ENCODE measurements around the gene NOL9.

The NOL9 gene

DNA sequence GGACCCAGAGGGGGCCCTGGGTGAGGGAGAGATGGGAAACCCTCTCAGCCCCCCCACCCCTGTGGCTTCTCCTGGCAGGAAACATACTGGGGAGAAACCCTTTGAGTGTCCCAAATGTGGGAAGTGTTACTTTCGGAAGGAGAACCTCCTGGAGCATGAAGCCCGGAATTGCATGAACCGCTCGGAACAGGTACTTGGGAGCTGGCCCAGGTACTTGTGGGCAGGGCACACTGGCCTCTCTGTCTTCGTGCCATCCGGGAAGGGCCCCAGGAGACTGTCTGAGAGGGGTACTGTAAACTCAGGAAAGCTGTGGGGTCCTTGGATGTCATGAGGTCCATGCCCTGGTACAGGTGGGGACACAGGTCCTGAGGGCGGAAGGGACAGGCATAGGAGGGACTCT lies 31.5 kb upstream of the NOL9 start:
- DNase-seq (ENCODE audit: low read depth, low spot score) = no peak
- no peak overlapping the region for H3K27ac ChIP-seq
- no peak for TF ChIP-seq EZH2 (IDR thresholded peaks at IDR 0.05)
- TF ChIP-seq FOXP2 (optimal IDR thresholded peaks at IDR 0.05; ENCODE audit: control extremely low read depth, extremely low read length, insufficient read depth) = no peak
- no peaks in the 10 kb centered on the region for H3K9me3 ChIP-seq (ENCODE audit: low read depth, low read length)
- no peak overlapping the region for H3K4me3 ChIP-seq
- no peak overlapping the region for H3K9ac ChIP-seq (ENCODE audit: insufficient read length)
- H3K36me3 ChIP-seq (ENCODE audit: insufficient read depth, low read length) = peaks cover 4% of the 10 kb centered on the region

- Histone ChIP-seq H3K9ac (ENCODE audit: insufficient read length) (no peak overlapping the region), H3K36me3 (ENCODE audit: insufficient read depth, low read length) (peaks cover 4% of the 10 kb centered on the region), H3K4me3 (no peak overlapping the region), H3K9me3 (ENCODE audit: low read depth, low read length) (no peaks in the 10 kb centered on the region), H3K27ac (no peak overlapping the region)
- DNase-seq (ENCODE audit: low read depth, low spot score) = no peak
- TF ChIP-seq EZH2 (IDR thresholded peaks at IDR 0.05) (no peak), POLR2AphosphoS5 (IDR thresholded peaks at IDR 0.05; ENCODE audit: borderline replicate concordance, low read depth, low read length) (no peak), FOXP2 (optimal IDR thresholded peaks at IDR 0.05; ENCODE audit: control extremely low read depth, extremely low read length, insufficient read depth) (no peak)
These were observed 30.9 kb upstream of the NOL9 start for GRCh38 chr1:6585081-6585722.

GRCh38 chr1:6584126-6585080 lies 30.1 kb upstream of the NOL9 start:
- Histone ChIP-seq H3K4me3 (no peak overlapping the region), H3K9ac (ENCODE audit: insufficient read length) (no peak overlapping the region), H3K9me3 (ENCODE audit: low read depth, low read length) (no peaks in the 10 kb centered on the region), H3K36me3 (ENCODE audit: insufficient read depth, low read length) (peaks cover 4% of the 10 kb centered on the region; the same call in 1 of the 2 replicates), H3K27ac (no peak overlapping the region)
- DNase-seq (ENCODE audit: low read depth, low spot score) = no peak
- TF ChIP-seq EZH2 (IDR thresholded peaks at IDR 0.05) (no peak), POLR2AphosphoS5 (IDR thresholded peaks at IDR 0.05; ENCODE audit: borderline replicate concordance, low read depth, low read length) (no peak), FOXP2 (optimal IDR thresholded peaks at IDR 0.05; ENCODE audit: control extremely low read depth, extremely low read length, insufficient read depth) (no peak)

DNA sequence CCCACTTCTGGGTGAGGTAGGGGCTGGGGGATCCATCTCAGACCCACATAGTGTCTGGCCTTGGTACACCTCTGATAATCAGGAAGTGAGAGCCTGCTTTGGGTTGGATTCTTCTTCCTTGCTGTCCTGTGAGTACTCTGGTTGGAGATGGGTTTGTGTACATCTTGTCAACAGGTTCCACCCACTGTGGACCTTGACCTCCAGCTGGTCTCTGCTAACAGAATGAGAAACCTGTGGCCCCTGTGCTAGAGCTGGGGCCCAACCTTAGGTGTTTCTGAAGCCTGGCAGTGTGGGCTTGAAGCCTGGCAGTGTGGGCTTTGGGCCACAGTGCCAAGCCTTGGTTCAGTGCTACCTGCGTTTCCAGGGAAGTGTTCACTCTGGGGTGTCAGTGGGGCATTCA lies 28.1 kb upstream of the NOL9 start:
- DNase-seq (ENCODE audit: low read depth, low spot score) = no peak
- Histone ChIP-seq H3K36me3 (ENCODE audit: insufficient read depth, low read length) (no peaks in the 10 kb centered on the region), H3K4me3 (no peak overlapping the region), H3K9ac (ENCODE audit: insufficient read length) (no peak overlapping the region), H3K27ac (no peak overlapping the region), H3K9me3 (ENCODE audit: low read depth, low read length) (no peaks in the 10 kb centered on the region)
- TF ChIP-seq EZH2 (IDR thresholded peaks at IDR 0.05) (no peak), FOXP2 (optimal IDR thresholded peaks at IDR 0.05; ENCODE audit: control extremely low read depth, extremely low read length, insufficient read depth) (no peak), POLR2AphosphoS5 (IDR thresholded peaks at IDR 0.05; ENCODE audit: borderline replicate concordance, low read depth, low read length) (no peak)

DNA sequence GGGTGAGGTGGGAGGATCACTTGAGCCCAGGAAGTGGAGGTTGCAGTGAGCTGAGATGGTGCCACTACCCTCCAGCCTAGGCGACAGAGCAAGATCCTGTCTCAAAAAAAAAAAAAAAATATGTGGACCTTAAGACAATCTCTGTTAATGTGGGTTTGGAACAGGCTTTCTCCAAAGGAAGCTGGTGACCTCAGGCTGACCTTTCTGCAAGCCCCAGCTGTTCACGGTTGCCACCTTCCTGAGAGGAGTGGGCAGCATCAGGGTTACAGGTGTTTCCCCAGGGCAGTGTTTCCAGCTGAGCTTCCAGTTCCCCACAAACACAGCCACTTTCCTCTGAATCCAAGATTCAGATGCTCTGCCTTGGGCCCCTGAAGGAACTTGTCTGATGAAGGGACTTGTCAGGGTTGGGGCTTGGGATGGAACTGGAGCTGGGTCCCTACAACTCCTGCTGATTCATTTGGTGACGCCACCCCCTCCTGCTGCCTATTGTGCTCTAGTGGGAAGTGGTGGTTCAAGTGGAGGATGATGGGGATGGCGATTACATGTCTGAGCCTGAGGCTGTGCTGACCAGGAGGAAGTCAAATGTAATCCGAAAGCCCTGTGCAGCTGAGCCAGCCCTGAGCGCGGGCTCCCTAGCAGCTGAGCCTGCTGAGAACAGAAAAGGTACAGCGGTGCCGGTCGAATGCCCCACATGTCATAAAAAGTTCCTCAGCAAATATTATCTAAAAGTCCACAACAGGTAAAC lies 27.4 kb upstream of the NOL9 start:
- Histone ChIP-seq H3K4me3 (no peak overlapping the region), H3K27ac (no peak overlapping the region), H3K9me3 (ENCODE audit: low read depth, low read length) (no peaks in the 10 kb centered on the region), H3K36me3 (ENCODE audit: insufficient read depth, low read length) (no peaks in the 10 kb centered on the region), H3K9ac (ENCODE audit: insufficient read length) (no peak overlapping the region)
- no peak for TF ChIP-seq EZH2 (IDR thresholded peaks at IDR 0.05)
- TF ChIP-seq POLR2AphosphoS5 (IDR thresholded peaks at IDR 0.05; ENCODE audit: borderline replicate concordance, low read depth, low read length) = no peak
- TF ChIP-seq FOXP2 (optimal IDR thresholded peaks at IDR 0.05; ENCODE audit: control extremely low read depth, extremely low read length, insufficient read depth) = no peak
- no peak for DNase-seq (ENCODE audit: low read depth, low spot score)

GRCh38 chr1:6580593-6581409 lies 26.5 kb upstream of the NOL9 start:
- no peaks in the 10 kb centered on the region for H3K9me3 ChIP-seq (ENCODE audit: low read depth, low read length)
- H3K36me3 ChIP-seq (ENCODE audit: insufficient read depth, low read length) = no peaks in the 10 kb centered on the region
- no peak overlapping the region for H3K27ac ChIP-seq
- peak overlapping the region; percentile 84 for H3K9ac ChIP-seq (ENCODE audit: insufficient read length)
- no peak for DNase-seq (ENCODE audit: low read depth, low spot score)
- H3K4me3 ChIP-seq = peak overlapping the region; percentile 90
- TF ChIP-seq EZH2 (IDR thresholded peaks at IDR 0.05) (no peak), POLR2AphosphoS5 (IDR thresholded peaks at IDR 0.05; ENCODE audit: borderline replicate concordance, low read depth, low read length) (0 out of 2 replicates have a peak, but pooled peaks have one; percentile 18), FOXP2 (optimal IDR thresholded peaks at IDR 0.05; ENCODE audit: control extremely low read depth, extremely low read length, insufficient read depth) (no peak)

- H3K9me3 ChIP-seq (ENCODE audit: low read depth, low read length) = no peaks in the 10 kb centered on the region
- no peak overlapping the region for H3K27ac ChIP-seq
- no peak for TF ChIP-seq EZH2 (IDR thresholded peaks at IDR 0.05)
- no peak for TF ChIP-seq POLR2AphosphoS5 (IDR thresholded peaks at IDR 0.05; ENCODE audit: borderline replicate concordance, low read depth, low read length)
- TF ChIP-seq FOXP2 (optimal IDR thresholded peaks at IDR 0.05; ENCODE audit: control extremely low read depth, extremely low read length, insufficient read depth) = no peak
- H3K4me3 ChIP-seq = peak overlapping the region; percentile 90
- H3K36me3 ChIP-seq (ENCODE audit: insufficient read depth, low read length) = no peaks in the 10 kb centered on the region
- peak overlapping the region; percentile 84 for H3K9ac ChIP-seq (ENCODE audit: insufficient read length)
- no peak for DNase-seq (ENCODE audit: low read depth, low spot score)
These were observed 25.8 kb upstream of the NOL9 start for GRCh38 chr1:6580119-6580592.
